ENCODE results near the gene SCGB1A1. TPM values are rescaled to one million over a fixed set of nuclear protein-coding genes. Genes with fewer than 3 reads are reported as not detected.

The SCGB1A1 gene
- polyA plus RNA-seq, 1 of the 3 experiments (the other 2 are of a cell fraction) = not detected

DNA sequence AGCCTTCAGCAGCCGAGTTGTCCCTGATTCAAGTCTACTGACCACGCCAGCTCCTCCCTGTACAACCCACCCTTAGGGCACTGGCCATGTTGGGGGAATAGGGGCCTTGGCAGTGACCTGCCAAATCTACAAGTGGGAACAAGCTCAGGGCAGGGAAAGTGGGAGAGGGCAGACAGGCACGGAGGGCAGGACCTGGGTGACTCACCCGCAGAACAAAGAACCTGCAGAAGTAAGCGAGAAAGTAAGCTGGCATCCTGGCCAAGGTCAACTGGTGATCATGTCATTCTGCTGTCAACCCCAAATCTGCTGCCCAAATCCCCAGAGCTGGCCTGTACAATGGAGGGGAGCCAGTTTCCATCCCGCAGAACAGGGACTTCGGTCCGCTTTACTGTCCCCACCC lies 7.9 kb upstream of the SCGB1A1 start:
- ChIA-PET POLR2A (interaction anchor here (0.7 kb wide), 1 partner anchor 33 kb away, joined by 3 read pairs; no protein-coding TSS in a partner anchor), CTCF (interaction anchor here (1.1 to 3.8 kb wide), 6 partner anchors 9 to 149 kb away, joined by 3 to 18 read pairs (median 8); no protein-coding TSS in a partner anchor)
- no peaks in the 10 kb centered on the region for H4K20me1 ChIP-seq (ENCODE audit: insufficient read depth)
- peaks cover 0 to 22% of the 10 kb centered on the region in 2 experiments; a peak in 1 of 4 replicates for H3K4me1 ChIP-seq (ENCODE audit: control insufficient read depth in 1 of 2, insufficient read depth in 2 of 2, low read depth in 1 of 2, low read length in 1 of 2)
- H3F3A ChIP-seq (replicated peaks; ENCODE audit: insufficient read depth) = no peaks in the 10 kb centered on the region
- H3K4me2 ChIP-seq = no peak overlapping the region
- H3K9ac ChIP-seq = no peak overlapping the region
- H3K9me3 ChIP-seq = no peaks in the 10 kb centered on the region
- H3K4me3 ChIP-seq (ENCODE audit: low read depth in 2 of 2, low read length in 1 of 2) = no peak overlapping the region
- no peak for DNase-seq
- H2AFZ ChIP-seq (ENCODE audit: low read depth) = no peak overlapping the region
- no peaks in the 10 kb centered on the region for H3K79me2 ChIP-seq (ENCODE audit: insufficient read depth)
- 78% methylated on average over 6 of the region's 8 CpGs for WGBS (ENCODE audit: low lambda C conversion rate)
- H3K27ac ChIP-seq (ENCODE audit: low read depth in 2 of 2, low read length in 1 of 2) = no peak overlapping the region
- H3K36me3 ChIP-seq (replicated peaks in 1 of 2; ENCODE audit: control insufficient read depth in 1 of 2, insufficient read depth in 2 of 2, low read length in 1 of 2) = no peaks in the 10 kb centered on the region
- H3K9me2 ChIP-seq = no peaks in the 10 kb centered on the region
- TF ChIP-seq EZH2phosphoT487 (IDR thresholded peaks at IDR 0.05; ENCODE audit: borderline replicate concordance, low read depth) (no peak), RCOR1 (IDR thresholded peaks at IDR 0.05; ENCODE audit: low read length) (no peak), SMC3 (IDR thresholded peaks at IDR 0.05; ENCODE audit: low read depth, low read length) (no peak), JUND (IDR thresholded peaks at IDR 0.05) (no peak), RFX5 (IDR thresholded peaks at IDR 0.05; ENCODE audit: low read length) (no peak), FOXJ3 (CRISPR knock-in tag; IDR thresholded peaks at IDR 0.05) (no peak), YY1 (IDR thresholded peaks at IDR 0.05; ENCODE audit: low read depth) (no peak), ELF1 (IDR thresholded peaks at IDR 0.05) (no peak), TCF12 (IDR thresholded peaks at IDR 0.05) (no peak), SIN3A (IDR thresholded peaks at IDR 0.05; ENCODE audit: borderline replicate concordance, low read depth, low read length) (no peak), MXI1 (IDR thresholded peaks at IDR 0.05; ENCODE audit: low read depth, low read length) (no peak), POLR2AphosphoS5 (IDR thresholded peaks at IDR 0.05; ENCODE audit: low read depth, low read length) (no peak)
- TF ChIP-seq, protein P1, sequence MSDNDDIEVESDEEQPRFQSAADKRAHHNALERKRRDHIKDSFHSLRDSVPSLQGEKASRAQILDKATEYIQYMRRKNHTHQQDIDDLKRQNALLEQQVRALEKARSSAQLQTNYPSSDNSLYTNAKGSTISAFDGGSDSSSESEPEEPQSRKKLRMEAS (IDR thresholded peaks at IDR 0.05; ENCODE audit: low read depth) = no peak
- TF ChIP-seq, protein P2, sequence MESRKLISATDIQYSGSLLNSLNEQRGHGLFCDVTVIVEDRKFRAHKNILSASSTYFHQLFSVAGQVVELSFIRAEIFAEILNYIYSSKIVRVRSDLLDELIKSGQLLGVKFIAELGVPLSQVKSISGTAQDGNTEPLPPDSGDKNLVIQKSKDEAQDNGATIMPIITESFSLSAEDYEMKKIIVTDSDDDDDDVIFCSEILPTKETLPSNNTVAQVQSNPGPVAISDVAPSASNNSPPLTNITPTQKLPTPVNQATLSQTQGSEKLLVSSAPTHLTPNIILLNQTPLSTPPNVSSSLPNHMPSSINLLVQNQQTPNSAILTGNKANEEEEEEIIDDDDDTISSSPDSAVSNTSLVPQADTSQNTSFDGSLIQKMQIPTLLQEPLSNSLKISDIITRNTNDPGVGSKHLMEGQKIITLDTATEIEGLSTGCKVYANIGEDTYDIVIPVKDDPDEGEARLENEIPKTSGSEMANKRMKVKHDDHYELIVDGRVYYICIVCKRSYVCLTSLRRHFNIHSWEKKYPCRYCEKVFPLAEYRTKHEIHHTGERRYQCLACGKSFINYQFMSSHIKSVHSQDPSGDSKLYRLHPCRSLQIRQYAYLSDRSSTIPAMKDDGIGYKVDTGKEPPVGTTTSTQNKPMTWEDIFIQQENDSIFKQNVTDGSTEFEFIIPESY (IDR thresholded peaks at IDR 0.05; ENCODE audit: borderline replicate concordance, low read depth) = no peak
- TF ChIP-seq, protein P3, sequence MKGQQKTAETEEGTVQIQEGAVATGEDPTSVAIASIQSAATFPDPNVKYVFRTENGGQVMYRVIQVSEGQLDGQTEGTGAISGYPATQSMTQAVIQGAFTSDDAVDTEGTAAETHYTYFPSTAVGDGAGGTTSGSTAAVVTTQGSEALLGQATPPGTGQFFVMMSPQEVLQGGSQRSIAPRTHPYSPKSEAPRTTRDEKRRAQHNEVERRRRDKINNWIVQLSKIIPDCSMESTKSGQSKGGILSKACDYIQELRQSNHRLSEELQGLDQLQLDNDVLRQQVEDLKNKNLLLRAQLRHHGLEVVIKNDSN (IDR thresholded peaks at IDR 0.05; ENCODE audit: borderline replicate concordance, low read depth) = no peak
- TF ChIP-seq, protein P4, sequence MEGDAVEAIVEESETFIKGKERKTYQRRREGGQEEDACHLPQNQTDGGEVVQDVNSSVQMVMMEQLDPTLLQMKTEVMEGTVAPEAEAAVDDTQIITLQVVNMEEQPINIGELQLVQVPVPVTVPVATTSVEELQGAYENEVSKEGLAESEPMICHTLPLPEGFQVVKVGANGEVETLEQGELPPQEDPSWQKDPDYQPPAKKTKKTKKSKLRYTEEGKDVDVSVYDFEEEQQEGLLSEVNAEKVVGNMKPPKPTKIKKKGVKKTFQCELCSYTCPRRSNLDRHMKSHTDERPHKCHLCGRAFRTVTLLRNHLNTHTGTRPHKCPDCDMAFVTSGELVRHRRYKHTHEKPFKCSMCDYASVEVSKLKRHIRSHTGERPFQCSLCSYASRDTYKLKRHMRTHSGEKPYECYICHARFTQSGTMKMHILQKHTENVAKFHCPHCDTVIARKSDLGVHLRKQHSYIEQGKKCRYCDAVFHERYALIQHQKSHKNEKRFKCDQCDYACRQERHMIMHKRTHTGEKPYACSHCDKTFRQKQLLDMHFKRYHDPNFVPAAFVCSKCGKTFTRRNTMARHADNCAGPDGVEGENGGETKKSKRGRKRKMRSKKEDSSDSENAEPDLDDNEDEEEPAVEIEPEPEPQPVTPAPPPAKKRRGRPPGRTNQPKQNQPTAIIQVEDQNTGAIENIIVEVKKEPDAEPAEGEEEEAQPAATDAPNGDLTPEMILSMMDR (IDR thresholded peaks at IDR 0.05) = no peak
- TF ChIP-seq, protein P5, sequence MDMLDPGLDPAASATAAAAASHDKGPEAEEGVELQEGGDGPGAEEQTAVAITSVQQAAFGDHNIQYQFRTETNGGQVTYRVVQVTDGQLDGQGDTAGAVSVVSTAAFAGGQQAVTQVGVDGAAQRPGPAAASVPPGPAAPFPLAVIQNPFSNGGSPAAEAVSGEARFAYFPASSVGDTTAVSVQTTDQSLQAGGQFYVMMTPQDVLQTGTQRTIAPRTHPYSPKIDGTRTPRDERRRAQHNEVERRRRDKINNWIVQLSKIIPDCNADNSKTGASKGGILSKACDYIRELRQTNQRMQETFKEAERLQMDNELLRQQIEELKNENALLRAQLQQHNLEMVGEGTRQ (IDR thresholded peaks at IDR 0.05; ENCODE audit: borderline replicate concordance, low read depth, low read length) = no peak
- TF ChIP-seq, protein P6, sequence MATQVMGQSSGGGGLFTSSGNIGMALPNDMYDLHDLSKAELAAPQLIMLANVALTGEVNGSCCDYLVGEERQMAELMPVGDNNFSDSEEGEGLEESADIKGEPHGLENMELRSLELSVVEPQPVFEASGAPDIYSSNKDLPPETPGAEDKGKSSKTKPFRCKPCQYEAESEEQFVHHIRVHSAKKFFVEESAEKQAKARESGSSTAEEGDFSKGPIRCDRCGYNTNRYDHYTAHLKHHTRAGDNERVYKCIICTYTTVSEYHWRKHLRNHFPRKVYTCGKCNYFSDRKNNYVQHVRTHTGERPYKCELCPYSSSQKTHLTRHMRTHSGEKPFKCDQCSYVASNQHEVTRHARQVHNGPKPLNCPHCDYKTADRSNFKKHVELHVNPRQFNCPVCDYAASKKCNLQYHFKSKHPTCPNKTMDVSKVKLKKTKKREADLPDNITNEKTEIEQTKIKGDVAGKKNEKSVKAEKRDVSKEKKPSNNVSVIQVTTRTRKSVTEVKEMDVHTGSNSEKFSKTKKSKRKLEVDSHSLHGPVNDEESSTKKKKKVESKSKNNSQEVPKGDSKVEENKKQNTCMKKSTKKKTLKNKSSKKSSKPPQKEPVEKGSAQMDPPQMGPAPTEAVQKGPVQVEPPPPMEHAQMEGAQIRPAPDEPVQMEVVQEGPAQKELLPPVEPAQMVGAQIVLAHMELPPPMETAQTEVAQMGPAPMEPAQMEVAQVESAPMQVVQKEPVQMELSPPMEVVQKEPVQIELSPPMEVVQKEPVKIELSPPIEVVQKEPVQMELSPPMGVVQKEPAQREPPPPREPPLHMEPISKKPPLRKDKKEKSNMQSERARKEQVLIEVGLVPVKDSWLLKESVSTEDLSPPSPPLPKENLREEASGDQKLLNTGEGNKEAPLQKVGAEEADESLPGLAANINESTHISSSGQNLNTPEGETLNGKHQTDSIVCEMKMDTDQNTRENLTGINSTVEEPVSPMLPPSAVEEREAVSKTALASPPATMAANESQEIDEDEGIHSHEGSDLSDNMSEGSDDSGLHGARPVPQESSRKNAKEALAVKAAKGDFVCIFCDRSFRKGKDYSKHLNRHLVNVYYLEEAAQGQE (IDR thresholded peaks at IDR 0.05; ENCODE audit: low read depth, low read length) = no peak
- no peaks in the 10 kb centered on the region for H3K27me3 ChIP-seq (ENCODE audit: insufficient read depth)

All from SK-N-SH (cell line).